HepG2 (cell line): ENCODE results near the gene LTC4S. TPM values are rescaled to one million over a fixed set of nuclear protein-coding genes. Genes with fewer than 3 reads are reported as not detected.

ENCODE experiments used
- ARNTL ChIP-seq: sonication (generic); formaldehyde crosslinking; IDR thresholded peaks from 2 replicates; pipeline ENCODE4 v1.4.0; 2020; ENCODE audit warnings: mild to moderate bottlenecking, missing genetic modification reagents
- BHLHE40 ChIP-seq: IDR thresholded peaks from 2 replicates; pipeline ENCODE4 v1.6.1; 2011; ENCODE audit warnings: low read length, improper control_type of control experiment
- HDAC2 ChIP-seq: sonication (generic); formaldehyde crosslinking; IDR thresholded peaks from 2 replicates; pipeline ENCODE4 v1.4.0; 2020; ENCODE audit warnings: missing genetic modification reagents
- HNRNPH1 ChIP-seq: fragments of 200-400 bp; formaldehyde crosslinking; optimal IDR thresholded peaks from 2 replicates; pipeline ENCODE3; 2017; ENCODE audit warnings: mild to moderate bottlenecking, low read depth, low read length
- IRF2 ChIP-seq: IDR thresholded peaks from 2 replicates; pipeline ENCODE4 v1.6.1; 2018; ENCODE audit warnings: missing genetic modification reagents, missing compliant biosample characterization
- MTF2 ChIP-seq: sonication (generic); formaldehyde crosslinking; IDR thresholded peaks from 2 replicates; pipeline ENCODE4 v1.5.0; 2020; ENCODE audit warnings: missing genetic modification reagents, borderline replicate concordance
- NFATC3 ChIP-seq: sonication (generic); formaldehyde crosslinking; IDR thresholded peaks from 2 replicates; pipeline ENCODE4 v1.5.1; 2020; ENCODE audit warnings: mild to moderate bottlenecking, missing genetic modification reagents
- NKX3-1 ChIP-seq: sonication (generic); formaldehyde crosslinking; IDR thresholded peaks from 2 replicates; pipeline ENCODE4 v1.5.0; 2020; ENCODE audit warnings: missing genetic modification reagents
- ONECUT2 ChIP-seq: sonication (generic); formaldehyde crosslinking; IDR thresholded peaks from 2 replicates; pipeline ENCODE4 v1.4.0; 2020; ENCODE audit warnings: missing genetic modification reagents
- REPIN1 ChIP-seq: sonication (generic); formaldehyde crosslinking; IDR thresholded peaks from 2 replicates; pipeline ENCODE4 v1.8.0; 2022; ENCODE audit warnings: missing genetic modification reagents, low read depth, mild to moderate bottlenecking, borderline replicate concordance
- RNF2 ChIP-seq: fragments of 450-650 bp; conservative IDR thresholded peaks from 2 replicates; pipeline ENCODE4 v1.6.1; 2016; ENCODE audit warnings: low read depth
- SMC3 ChIP-seq: IDR thresholded peaks from 2 replicates; pipeline ENCODE4 v1.6.1; 2011; ENCODE audit warnings: low read length, improper control_type of control experiment
- SP1 ChIP-seq, 2 experiments: fragments of 450-650 bp in 1 of 2; sonication (generic) in 1 of 2; formaldehyde crosslinking in 1 of 2; IDR thresholded peaks; 2 replicates each; pipeline versions ENCODE4 v1.4.0 to v1.6.1; 2016 to 2020; ENCODE audit warnings: missing genetic modification reagents in 1 of 2
- SUZ12 ChIP-seq: fragments of 150-350 bp; IDR thresholded peaks from 2 replicates; pipeline ENCODE4 v1.6.1; 2014; ENCODE audit warnings: low read depth, low read length
- ZNF160 ChIP-seq: sonication (generic); formaldehyde crosslinking; IDR thresholded peaks from 2 replicates; pipeline ENCODE4 v1.8.0; 2022; ENCODE audit warnings: mild to moderate bottlenecking, inconsistent platforms, missing genetic modification reagents
- ZNF205 ChIP-seq: IDR thresholded peaks from 2 replicates; pipeline ENCODE4 v1.6.1; 2018; ENCODE audit warnings: missing biosample characterization, missing genetic modification reagents
- ZNF253 ChIP-seq: sonication (generic); formaldehyde crosslinking; IDR thresholded peaks from 2 replicates; pipeline ENCODE4 v1.8.0; 2022; ENCODE audit warnings: mild to moderate bottlenecking, missing genetic modification reagents, borderline replicate concordance
- ZNF317 ChIP-seq: sonication (generic); formaldehyde crosslinking; IDR thresholded peaks from 2 replicates; pipeline ENCODE4 v1.5.0; 2020; ENCODE audit warnings: mild to moderate bottlenecking, missing genetic modification reagents
- ZNF367 ChIP-seq: sonication (generic); formaldehyde crosslinking; IDR thresholded peaks from 2 replicates; pipeline ENCODE4 v1.4.0; 2020; ENCODE audit warnings: missing genetic modification reagents, borderline replicate concordance
- ZNF557 ChIP-seq: sonication (generic); formaldehyde crosslinking; IDR thresholded peaks from 2 replicates; pipeline ENCODE4 v1.4.0; 2020; ENCODE audit warnings: missing genetic modification reagents
- ZNF558 ChIP-seq: sonication (generic); formaldehyde crosslinking; IDR thresholded peaks from 2 replicates; pipeline ENCODE4 v1.9.0; 2022; ENCODE audit warnings: mild to moderate bottlenecking, missing genetic modification reagents, borderline replicate concordance
- ZNF570 ChIP-seq: sonication (generic); formaldehyde crosslinking; IDR thresholded peaks from 2 replicates; pipeline ENCODE4 v1.4.0; 2020; ENCODE audit warnings: mild to moderate bottlenecking, missing genetic modification reagents, borderline replicate concordance
- ZNF746 ChIP-seq: sonication (generic); formaldehyde crosslinking; IDR thresholded peaks from 2 replicates; pipeline ENCODE4 v1.8.0; 2022; ENCODE audit warnings: mild to moderate bottlenecking, missing genetic modification reagents
- ZNF891 ChIP-seq: sonication (generic); formaldehyde crosslinking; IDR thresholded peaks from 2 replicates; pipeline ENCODE4 v1.5.0; 2020; ENCODE audit warnings: mild to moderate bottlenecking, missing genetic modification reagents
- polyA plus RNA-seq, 8 experiments: library from polyadenylated mRNA; depleted of rRNA in 3 of 8; stranded (reverse) in 7 of 8; unstranded in 1 of 8; fragments of >200 nt; fragmentation: Illumina TruSeq in 4 of 8; extraction: Trizol in 4 of 8; gene quantifications; 2 replicates each; pipeline versions ENCODE4 v1.2.1 to v1.2.3, GENCODE V29; 2011 to 2016; ENCODE audit warnings: low read depth in 4 of 8, missing spikeins in 1 of 8, mixed read lengths in 1 of 8; ENCODE audit not compliant: insufficient read depth in 1 of 8
- total RNA-seq, 5 experiments: library from RNA; depleted of rRNA; stranded (reverse); fragments of >200 nt; fragmentation: Illumina TruSeq; extraction: Trizol; gene quantifications; 2 replicates each; pipeline ENCODE4 v1.2.3, GENCODE V29; 2016; ENCODE audit warnings: low read depth in 1 of 5
- TF ChIP-seq, protein P1 (sequence below): sonication (generic); formaldehyde crosslinking; IDR thresholded peaks from 2 replicates; pipeline ENCODE4 v1.5.1; 2020; ENCODE audit warnings: missing genetic modification reagents, mild to moderate bottlenecking, borderline replicate concordance
- TF ChIP-seq, protein P2 (sequence below): sonication (generic); formaldehyde crosslinking; IDR thresholded peaks from 2 replicates; pipeline ENCODE4 v1.5.0; 2020; ENCODE audit warnings: mild to moderate bottlenecking, missing genetic modification reagents, borderline replicate concordance
- TF ChIP-seq, protein P3 (sequence below): sonication (generic); formaldehyde crosslinking; conservative IDR thresholded peaks from 2 replicates; pipeline ENCODE4 v1.8.0; 2022; ENCODE audit warnings: mild to moderate bottlenecking, moderate library complexity, missing genetic modification reagents

The LTC4S gene
- total and polyA plus RNA-seq, 2 of the 13 experiments (the other 11 are each of a cell fraction or from before 2014, with no cell fraction given) = 0.35 TPM; not detected in 1

DNA sequence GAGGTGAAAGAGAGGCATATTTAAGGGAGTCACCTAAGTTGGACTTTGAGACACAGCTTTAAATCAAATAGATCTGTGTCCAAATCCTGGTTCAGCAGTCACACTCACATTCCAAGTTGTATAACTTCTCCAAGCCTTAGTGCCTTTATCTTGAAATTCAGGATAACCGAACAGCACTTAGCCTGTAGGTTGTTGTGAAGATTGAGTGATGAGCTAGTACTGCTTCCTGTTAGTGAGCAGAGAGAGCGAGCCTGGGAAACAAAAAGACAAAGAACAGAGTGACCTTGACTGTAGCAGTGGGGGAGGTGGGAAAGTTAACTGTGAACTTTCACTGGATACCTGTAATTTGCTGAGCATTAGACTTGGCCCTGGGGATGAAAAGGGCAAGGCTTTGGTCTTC lies 38.8 kb upstream of the LTC4S start (continued):
- TF ChIP-seq, protein P1, sequence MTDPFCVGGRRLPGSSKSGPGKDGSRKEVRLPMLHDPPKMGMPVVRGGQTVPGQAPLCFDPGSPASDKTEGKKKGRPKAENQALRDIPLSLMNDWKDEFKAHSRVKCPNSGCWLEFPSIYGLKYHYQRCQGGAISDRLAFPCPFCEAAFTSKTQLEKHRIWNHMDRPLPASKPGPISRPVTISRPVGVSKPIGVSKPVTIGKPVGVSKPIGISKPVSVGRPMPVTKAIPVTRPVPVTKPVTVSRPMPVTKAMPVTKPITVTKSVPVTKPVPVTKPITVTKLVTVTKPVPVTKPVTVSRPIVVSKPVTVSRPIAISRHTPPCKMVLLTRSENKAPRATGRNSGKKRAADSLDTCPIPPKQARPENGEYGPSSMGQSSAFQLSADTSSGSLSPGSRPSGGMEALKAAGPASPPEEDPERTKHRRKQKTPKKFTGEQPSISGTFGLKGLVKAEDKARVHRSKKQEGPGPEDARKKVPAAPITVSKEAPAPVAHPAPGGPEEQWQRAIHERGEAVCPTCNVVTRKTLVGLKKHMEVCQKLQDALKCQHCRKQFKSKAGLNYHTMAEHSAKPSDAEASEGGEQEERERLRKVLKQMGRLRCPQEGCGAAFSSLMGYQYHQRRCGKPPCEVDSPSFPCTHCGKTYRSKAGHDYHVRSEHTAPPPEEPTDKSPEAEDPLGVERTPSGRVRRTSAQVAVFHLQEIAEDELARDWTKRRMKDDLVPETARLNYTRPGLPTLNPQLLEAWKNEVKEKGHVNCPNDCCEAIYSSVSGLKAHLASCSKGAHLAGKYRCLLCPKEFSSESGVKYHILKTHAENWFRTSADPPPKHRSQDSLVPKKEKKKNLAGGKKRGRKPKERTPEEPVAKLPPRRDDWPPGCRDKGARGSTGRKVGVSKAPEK (CRISPR knock-in tag) = no peak
- no peak for TF ChIP-seq HNRNPH1
- no peak for TF ChIP-seq ZNF570 (CRISPR knock-in tag)
- TF ChIP-seq ZNF558 (CRISPR knock-in tag) = no peak
- TF ChIP-seq IRF2 = no peak; the same call in 1 of the 2 replicates
- TF ChIP-seq ARNTL (CRISPR knock-in tag) = no peak
- TF ChIP-seq ZNF160 = no peak
- TF ChIP-seq RNF2 = no peak
- no peak for TF ChIP-seq BHLHE40
- TF ChIP-seq SP1 (IDR thresholded peaks at IDR 0.05) = no peak
- TF ChIP-seq SP1 (CRISPR knock-in tag; IDR thresholded peaks at IDR 0.05) = no peak
- TF ChIP-seq ZNF557 = no peak
- TF ChIP-seq ZNF253 (CRISPR knock-in tag) = no peak
- TF ChIP-seq ZNF205 (CRISPR knock-in tag) = no peak
- TF ChIP-seq NKX3-1 (CRISPR knock-in tag) = no peak
- no peak for TF ChIP-seq ONECUT2
- no peak for TF ChIP-seq SMC3
- TF ChIP-seq, protein P2, sequence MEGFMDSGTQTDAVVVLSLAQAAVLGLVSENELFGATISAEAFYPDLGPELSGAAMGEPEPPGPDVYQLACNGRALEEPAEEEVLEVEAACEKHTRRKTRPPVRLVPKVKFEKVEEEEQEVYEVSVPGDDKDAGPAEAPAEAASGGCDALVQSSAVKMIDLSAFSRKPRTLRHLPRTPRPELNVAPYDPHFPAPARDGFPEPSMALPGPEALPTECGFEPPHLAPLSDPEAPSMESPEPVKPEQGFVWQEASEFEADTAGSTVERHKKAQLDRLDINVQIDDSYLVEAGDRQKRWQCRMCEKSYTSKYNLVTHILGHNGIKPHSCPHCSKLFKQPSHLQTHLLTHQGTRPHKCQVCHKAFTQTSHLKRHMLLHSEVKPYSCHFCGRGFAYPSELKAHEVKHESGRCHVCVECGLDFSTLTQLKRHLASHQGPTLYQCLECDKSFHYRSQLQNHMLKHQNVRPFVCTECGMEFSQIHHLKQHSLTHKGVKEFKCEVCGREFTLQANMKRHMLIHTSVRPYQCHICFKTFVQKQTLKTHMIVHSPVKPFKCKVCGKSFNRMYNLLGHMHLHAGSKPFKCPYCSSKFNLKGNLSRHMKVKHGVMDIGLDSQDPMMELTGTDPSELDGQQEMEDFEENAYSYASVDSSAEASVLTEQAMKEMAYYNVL (CRISPR knock-in tag) = peak; percentile 92; the same call in 1 of the 2 replicates
- TF ChIP-seq SUZ12 = no peak
- no peak for TF ChIP-seq NFATC3
- TF ChIP-seq ZNF317 = no peak
- TF ChIP-seq MTF2 (CRISPR knock-in tag) = no peak
- TF ChIP-seq ZNF367 (CRISPR knock-in tag) = no peak
- peak; percentile 60; the same call in 1 of the 2 replicates for TF ChIP-seq REPIN1 (CRISPR knock-in tag)
- TF ChIP-seq, protein P3, sequence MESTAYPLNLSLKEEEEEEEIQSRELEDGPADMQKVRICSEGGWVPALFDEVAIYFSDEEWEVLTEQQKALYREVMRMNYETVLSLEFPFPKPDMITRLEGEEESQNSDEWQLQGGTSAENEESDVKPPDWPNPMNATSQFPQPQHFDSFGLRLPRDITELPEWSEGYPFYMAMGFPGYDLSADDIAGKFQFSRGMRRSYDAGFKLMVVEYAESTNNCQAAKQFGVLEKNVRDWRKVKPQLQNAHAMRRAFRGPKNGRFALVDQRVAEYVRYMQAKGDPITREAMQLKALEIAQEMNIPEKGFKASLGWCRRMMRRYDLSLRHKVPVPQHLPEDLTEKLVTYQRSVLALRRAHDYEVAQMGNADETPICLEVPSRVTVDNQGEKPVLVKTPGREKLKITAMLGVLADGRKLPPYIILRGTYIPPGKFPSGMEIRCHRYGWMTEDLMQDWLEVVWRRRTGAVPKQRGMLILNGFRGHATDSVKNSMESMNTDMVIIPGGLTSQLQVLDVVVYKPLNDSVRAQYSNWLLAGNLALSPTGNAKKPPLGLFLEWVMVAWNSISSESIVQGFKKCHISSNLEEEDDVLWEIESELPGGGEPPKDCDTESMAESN (CRISPR knock-in tag) = 0 out of 2 replicates have a peak, but pooled peaks have one; percentile 20
- TF ChIP-seq ZNF746 = no peak
- peak; percentile 58; the same call in 1 of the 2 replicates for TF ChIP-seq HDAC2
- no peak for TF ChIP-seq ZNF891 (CRISPR knock-in tag)
